HCT116 (cell line): Measurements from ENCODE around the gene CIAO2B.

Experiments
- CBX3 ChIP-seq: IDR thresholded peaks from 2 replicates; pipeline ENCODE4 v1.6.1; 2012; ENCODE audit warnings: low read depth
- CEBPB ChIP-seq: IDR thresholded peaks from 2 replicates; pipeline ENCODE4 v1.6.1; 2012; ENCODE audit warnings: low read depth
- CTCF ChIP-seq, 3 experiments: fragments of 200-600 bp in 1 of 3; sonication (generic) in 1 of 3; IDR thresholded peaks in 2 of 3; conservative IDR thresholded peaks in 1 of 3; 2 replicates each; pipeline ENCODE4 v1.5.1; 2012 to 2017; ENCODE audit warnings: low read depth in 2 of 3, low read length in 2 of 3, antibody characterized with exemption in 1 of 3, borderline replicate concordance in 1 of 3, control low read depth in 1 of 3, mild to moderate bottlenecking in 1 of 3, mixed read lengths in 1 of 3, mixed run types in 1 of 3, moderate library complexity in 1 of 3; ENCODE audit not compliant: insufficient read depth in 1 of 3
- EGR1 ChIP-seq: IDR thresholded peaks from 2 replicates; pipeline ENCODE4 v1.6.1; 2012; ENCODE audit warnings: low read depth
- EZH2 ChIP-seq: fragments of 200-600 bp; sonication (generic); IDR thresholded peaks from 2 replicates; pipeline ENCODE4 v1.6.1; 2017; ENCODE audit warnings: antibody characterized with exemption, mixed run types
- EZH2phosphoT487 ChIP-seq: fragments of 200-600 bp; IDR thresholded peaks from 2 replicates; pipeline ENCODE4 v1.6.1; 2018; ENCODE audit warnings: antibody characterized with exemption, borderline replicate concordance
- FOSL1 ChIP-seq: IDR thresholded peaks from 2 replicates; pipeline ENCODE4 v1.6.1; 2012; ENCODE audit warnings: low read depth
- POLR2A ChIP-seq: IDR thresholded peaks from 2 replicates; pipeline ENCODE4 v1.7.0; 2011; ENCODE audit warnings: borderline replicate concordance; ENCODE audit not compliant: insufficient read depth, insufficient read length; ENCODE audit errors: extremely low read depth
- REST ChIP-seq: IDR thresholded peaks from 2 replicates; pipeline ENCODE4 v1.6.1; 2012; ENCODE audit warnings: low read depth
- SIN3A ChIP-seq: IDR thresholded peaks from 2 replicates; pipeline ENCODE4 v1.6.1; 2012; ENCODE audit warnings: low read depth
- SP1 ChIP-seq: IDR thresholded peaks from 2 replicates; pipeline ENCODE4 v1.6.1; 2012; ENCODE audit warnings: low read depth
- TCF7L2 ChIP-seq: IDR thresholded peaks from 2 replicates; pipeline ENCODE4 v1.7.0; 2011; ENCODE audit warnings: borderline replicate concordance, inconsistent platforms; ENCODE audit not compliant: insufficient read depth, insufficient read length; ENCODE audit errors: extremely low read depth
- YY1 ChIP-seq: IDR thresholded peaks from 2 replicates; pipeline ENCODE4 v1.6.1; 2011; ENCODE audit warnings: low read length, low read depth, moderate library complexity, mild to moderate bottlenecking; ENCODE audit not compliant: insufficient replicate concordance; ENCODE audit errors: extremely low read depth
- ZNF274 ChIP-seq: fragments of 200-500 bp; sonication (Bioruptor generic); IDR thresholded peaks from 2 replicates; pipeline ENCODE4 v1.6.1; 2014; ENCODE audit warnings: mild to moderate bottlenecking, low read depth, low read length, inconsistent platforms

DNA sequence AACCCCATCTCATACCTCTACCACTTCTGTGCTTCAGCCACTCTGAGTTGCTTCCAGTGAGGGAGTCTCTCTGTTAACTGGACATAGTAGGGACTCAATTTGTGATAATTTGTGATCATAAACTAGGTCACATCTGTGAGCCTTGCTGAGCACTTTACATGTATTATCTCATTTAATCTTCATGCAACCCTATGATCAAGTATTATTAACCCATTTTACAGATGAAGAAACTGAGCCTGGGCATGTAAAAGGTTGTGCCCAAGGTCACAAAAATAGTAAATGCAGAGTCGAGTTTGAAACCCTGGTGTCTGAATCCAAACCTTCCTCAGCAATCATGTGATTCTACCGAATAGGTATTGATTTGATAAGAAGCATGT, 35.3 kb downstream of the CIAO2B start:
- no peak for TF ChIP-seq EZH2phosphoT487
- TF ChIP-seq CEBPB: no peak
- TF ChIP-seq CTCF (IDR thresholded peaks at IDR 0.05 in 2 of 3, conservative IDR thresholded peaks at IDR 0.05 in 1 of 3; ENCODE audit: borderline replicate concordance in 1 of 3, insufficient read depth in 1 of 3, low read depth in 2 of 3, low read length in 2 of 3): no peak
- TF ChIP-seq EZH2: no peak
- TF ChIP-seq ZNF274: no peak
- TF ChIP-seq SP1: no peak
- TF ChIP-seq FOSL1: no peak
- no peak for TF ChIP-seq TCF7L2
- no peak for TF ChIP-seq CBX3
- no peak for TF ChIP-seq EGR1
- TF ChIP-seq POLR2A: no peak
- TF ChIP-seq SIN3A: no peak
- TF ChIP-seq YY1: no peak
- TF ChIP-seq REST: no peak
